Measurements from ENCODE around the gene SCAMP4.

Gene SCAMP4

GRCh38 chr19:1917146-1917545 is 11.9 kb downstream of the SCAMP4 start:
- DNase-seq = no peak

- no peak for DNase-seq
Observed at GRCh38 chr19:1917926-1918325, 12.7 kb downstream of the SCAMP4 start.

GRCh38 chr19:1918975-1919374 is 13.8 kb downstream of the SCAMP4 start:
- no peak for DNase-seq

- DNase-seq = no peak
Observed at GRCh38 chr19:1920644-1921043, 15.4 kb downstream of the SCAMP4 start.

- no peak for DNase-seq
Observed at GRCh38 chr19:1921326-1921725, 16.1 kb downstream of the SCAMP4 start.

GRCh38 chr19:1921825-1922224 is 16.6 kb downstream of the SCAMP4 start:
- no peak for DNase-seq

- DNase-seq = no peak
Observed at GRCh38 chr19:1922803-1923202, 17.6 kb downstream of the SCAMP4 start.

GRCh38 chr19:1923319-1923718 is 18.1 kb downstream of the SCAMP4 start:
- DNase-seq = peak; percentile 54

GRCh38 chr19:1924320-1924961 is 19.2 kb downstream of the SCAMP4 start:
- DNase-seq = no peak

GRCh38 chr19:1925544-1925943 is 20.3 kb downstream of the SCAMP4 start:
- no peak for DNase-seq

GRCh38 chr19:1929021-1929742 is 24.0 kb downstream of the SCAMP4 start:
- peak; percentile 78 for DNase-seq

- DNase-seq = no peak
Observed at GRCh38 chr19:1931445-1931844, 26.2 kb downstream of the SCAMP4 start.

GRCh38 chr19:1932395-1932794 is 27.2 kb downstream of the SCAMP4 start:
- DNase-seq = no peak

- no peak for DNase-seq
Observed at GRCh38 chr19:1933244-1933643, 28.0 kb downstream of the SCAMP4 start.

GRCh38 chr19:1933942-1934341 is 28.7 kb downstream of the SCAMP4 start:
- DNase-seq = no peak

GRCh38 chr19:1935484-1936208 is 30.4 kb downstream of the SCAMP4 start:
- no peak for DNase-seq

GRCh38 chr19:1936430-1936829 is 31.2 kb downstream of the SCAMP4 start:
- DNase-seq = no peak

GRCh38 chr19:1936916-1937610 is 31.9 kb downstream of the SCAMP4 start:
- DNase-seq = no peak

GRCh38 chr19:1938071-1938470 is 32.9 kb downstream of the SCAMP4 start:
- DNase-seq = no peak

- no peak for DNase-seq
Observed at GRCh38 chr19:1941146-1942077, 36.2 kb downstream of the SCAMP4 start, which contains the start of gene CSNK1G2. TSS of gene CSNK1G2 (plus strand) at chr19:1941172. CDS start at chr19:1969773, 28,601 bp downstream.

GRCh38 chr19:1942078-1942933 is 37.1 kb downstream of the SCAMP4 start:
- peak; percentile 72 for DNase-seq

Measured in stimulated activated CD4-positive, alpha-beta T cell treated with anti-CD3 and anti-CD28 coated beads, Interleukin-4, amount 100 ng/mL, for 24 hours (primary cell).